Erythroblast (primary cell): ENCODE data around the gene MAST3.

Experiments used
- GATA1 ChIP-seq: IDR thresholded peaks from 2 replicates; pipeline ENCODE4 v1.6.1; 2011; ENCODE audit warnings: low read depth, mild to moderate bottlenecking, control low read depth, low read length, moderate library complexity
- POLR2A ChIP-seq: IDR thresholded peaks from 2 replicates; pipeline ENCODE4 v1.6.1; 2011; ENCODE audit warnings: mild to moderate bottlenecking, low read length

- TF ChIP-seq POLR2A: no peak
- no peak for TF ChIP-seq GATA1
These were observed 19.8 kb downstream of the MAST3 start for GRCh38 chr19:18117364-18117691.
